Measurements from ENCODE around the gene POLR2E.

The POLR2E gene

DNA sequence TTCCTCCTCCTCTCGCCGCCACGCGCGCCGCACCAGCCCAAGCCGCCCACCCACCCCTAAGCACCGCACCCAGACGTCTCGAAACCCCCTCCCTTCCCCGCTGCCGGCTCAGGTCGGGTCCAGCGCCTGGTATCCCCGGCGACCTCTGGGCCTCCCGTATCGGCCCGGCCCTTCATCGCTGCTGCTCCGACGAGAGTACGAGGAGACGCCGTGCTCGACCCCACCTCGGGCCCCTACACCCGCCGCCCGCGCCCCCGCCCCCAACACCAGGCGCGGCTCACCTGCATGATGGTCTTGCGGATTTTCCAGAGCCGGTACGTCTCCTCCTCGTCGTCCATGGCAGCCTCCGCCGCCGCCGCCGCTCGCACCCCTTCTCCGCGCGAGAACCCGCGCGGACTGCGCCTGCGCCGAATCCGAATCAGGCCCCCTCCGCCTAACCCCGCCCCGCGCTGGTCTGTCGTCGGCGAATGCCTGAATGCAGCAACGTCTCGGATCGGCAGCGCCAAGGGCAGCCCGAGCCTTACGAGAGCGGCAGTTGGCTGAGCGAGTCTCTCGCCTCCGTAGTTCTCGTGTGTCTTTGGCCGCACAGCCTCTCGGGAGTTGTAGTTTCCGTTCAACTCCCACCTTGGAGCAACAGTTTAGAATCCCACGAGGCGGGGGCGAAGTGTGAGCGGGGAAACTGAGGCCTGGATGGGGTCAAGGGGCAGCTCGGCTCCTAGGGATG is at the start of gene POLR2E:
Gene POLR2E, minus strand, starts transcription at position 398 of the 724 bp plus-strand sequence. Its CDS starts 60 bp downstream, at position 338.
- no peaks in the 10 kb centered on the region for H3K9me3 Mint-ChIP-seq
- peaks cover 9% of the 10 kb centered on the region for H3K27me3 Mint-ChIP-seq (ENCODE audit: low read depth)
- TF ChIP-seq, protein P1, sequence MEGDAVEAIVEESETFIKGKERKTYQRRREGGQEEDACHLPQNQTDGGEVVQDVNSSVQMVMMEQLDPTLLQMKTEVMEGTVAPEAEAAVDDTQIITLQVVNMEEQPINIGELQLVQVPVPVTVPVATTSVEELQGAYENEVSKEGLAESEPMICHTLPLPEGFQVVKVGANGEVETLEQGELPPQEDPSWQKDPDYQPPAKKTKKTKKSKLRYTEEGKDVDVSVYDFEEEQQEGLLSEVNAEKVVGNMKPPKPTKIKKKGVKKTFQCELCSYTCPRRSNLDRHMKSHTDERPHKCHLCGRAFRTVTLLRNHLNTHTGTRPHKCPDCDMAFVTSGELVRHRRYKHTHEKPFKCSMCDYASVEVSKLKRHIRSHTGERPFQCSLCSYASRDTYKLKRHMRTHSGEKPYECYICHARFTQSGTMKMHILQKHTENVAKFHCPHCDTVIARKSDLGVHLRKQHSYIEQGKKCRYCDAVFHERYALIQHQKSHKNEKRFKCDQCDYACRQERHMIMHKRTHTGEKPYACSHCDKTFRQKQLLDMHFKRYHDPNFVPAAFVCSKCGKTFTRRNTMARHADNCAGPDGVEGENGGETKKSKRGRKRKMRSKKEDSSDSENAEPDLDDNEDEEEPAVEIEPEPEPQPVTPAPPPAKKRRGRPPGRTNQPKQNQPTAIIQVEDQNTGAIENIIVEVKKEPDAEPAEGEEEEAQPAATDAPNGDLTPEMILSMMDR (IDR thresholded peaks at IDR 0.05; ENCODE audit: unreplicated experiment in 3 of 3): no peak
- peaks cover 22% of the 10 kb centered on the region for H3K4me1 Mint-ChIP-seq
- no peaks in the 10 kb centered on the region for H3K36me3 Mint-ChIP-seq (ENCODE audit: low read depth)
- H3K27ac Mint-ChIP-seq: peak within 1 kb of the TSS; percentile 80 to 98 (median 83)
- peak within 1 kb of the TSS; percentile 90 to 97 (median 92) for H3K4me3 Mint-ChIP-seq

DNA sequence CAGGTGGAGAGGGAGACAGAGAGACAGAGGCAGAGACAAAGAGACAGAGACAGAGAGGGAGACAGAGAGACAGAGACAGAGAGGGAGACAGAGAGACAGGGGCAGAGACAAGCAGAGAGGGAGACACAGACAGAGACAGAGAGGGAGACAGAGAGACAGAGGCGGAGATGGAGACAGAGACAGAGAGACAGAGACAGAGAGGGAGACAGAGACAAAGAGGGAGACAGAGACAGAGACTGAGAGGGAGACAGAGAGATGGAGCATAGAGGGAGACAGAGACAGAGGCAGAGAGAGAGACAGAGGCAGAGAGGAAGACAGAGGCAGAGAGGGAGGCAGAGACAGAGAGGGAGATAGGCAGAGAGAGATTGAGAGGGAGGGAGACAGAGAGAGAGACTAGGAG is 49.6 kb upstream of the POLR2E start:
- no peaks in the 10 kb centered on the region for H3K4me1 Mint-ChIP-seq

DNA sequence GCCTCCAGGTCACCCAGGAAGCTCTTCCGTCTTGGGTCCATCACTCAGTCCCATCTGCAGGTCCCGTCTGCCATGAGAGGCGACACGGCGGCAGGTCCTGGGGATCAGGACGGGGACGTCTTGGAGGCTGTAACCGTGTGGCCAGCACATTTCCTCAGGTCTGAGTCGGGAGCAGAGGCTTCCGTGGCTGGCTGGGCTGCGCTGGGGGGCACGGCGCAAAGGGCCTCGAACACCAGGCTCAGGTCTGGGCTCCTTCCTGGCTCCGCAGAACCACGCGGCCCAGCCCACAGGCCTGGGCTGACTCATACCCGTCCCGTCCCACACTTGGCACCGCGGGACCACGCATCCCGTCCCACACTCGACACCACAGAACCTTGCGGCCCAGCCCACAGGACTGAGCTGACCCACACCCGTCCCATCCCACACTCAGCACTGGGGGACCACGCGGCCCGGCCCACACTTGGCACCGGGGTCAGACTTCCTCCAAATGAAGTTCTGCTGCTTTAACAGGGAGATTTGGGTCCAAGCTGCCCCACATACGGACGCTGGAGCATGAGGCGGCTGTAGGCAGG is 48.7 kb upstream of the POLR2E start:
- Mint-ChIP-seq H3K36me3 (ENCODE audit: low read depth) (peaks cover 45% of the 10 kb centered on the region), H3K27me3 (ENCODE audit: low read depth) (no peaks in the 10 kb centered on the region), H3K4me1 (no peaks in the 10 kb centered on the region), H3K9me3 (peaks cover 3% of the 10 kb centered on the region), H3K4me3 (no peak overlapping the region), H3K27ac (no peak overlapping the region)
- TF ChIP-seq, protein P1 (IDR thresholded peaks at IDR 0.05; ENCODE audit: unreplicated experiment in 3 of 3): no peak

More for the DNA sequence above, 49.6 kb upstream of the POLR2E start:
- Mint-ChIP-seq H3K27me3 (ENCODE audit: low read depth) (no peaks in the 10 kb centered on the region), H3K4me3 (no peak overlapping the region), H3K27ac (peak overlapping the region in 2 of 3 experiments; percentile 7 to 70), H3K36me3 (ENCODE audit: low read depth) (peaks cover 38% of the 10 kb centered on the region), H3K9me3 (peaks cover 3% of the 10 kb centered on the region)
- TF ChIP-seq, protein P1 (IDR thresholded peaks at IDR 0.05; ENCODE audit: unreplicated experiment in 3 of 3): no peak

DNA sequence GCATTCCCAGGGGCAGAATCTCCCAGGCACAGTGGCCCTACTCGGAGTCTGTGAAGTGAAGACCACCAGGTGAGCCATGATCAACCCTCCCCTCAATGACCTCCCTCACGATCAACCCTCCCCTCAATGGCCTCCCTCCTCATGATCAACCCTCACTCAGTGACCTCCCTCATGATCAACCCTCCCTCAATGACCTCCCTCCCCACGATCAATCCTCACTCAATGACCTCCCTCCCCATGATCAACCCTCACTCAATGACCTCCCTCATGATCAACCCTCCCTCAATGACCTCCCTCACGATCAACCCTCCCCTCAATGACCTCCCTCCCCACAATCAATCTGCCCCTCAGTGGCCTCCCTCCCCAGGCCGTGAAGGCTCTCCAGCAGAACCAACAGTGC is 46.8 kb upstream of the POLR2E start:
- Mint-ChIP-seq H3K36me3 (ENCODE audit: low read depth) (peaks cover 47% of the 10 kb centered on the region), H3K4me1 (no peaks in the 10 kb centered on the region), H3K27ac (no peak overlapping the region), H3K4me3 (no peak overlapping the region), H3K9me3 (peaks cover 3% of the 10 kb centered on the region), H3K27me3 (ENCODE audit: low read depth) (no peaks in the 10 kb centered on the region)
- TF ChIP-seq, protein P1 (IDR thresholded peaks at IDR 0.05; ENCODE audit: unreplicated experiment in 3 of 3): no peak

DNA sequence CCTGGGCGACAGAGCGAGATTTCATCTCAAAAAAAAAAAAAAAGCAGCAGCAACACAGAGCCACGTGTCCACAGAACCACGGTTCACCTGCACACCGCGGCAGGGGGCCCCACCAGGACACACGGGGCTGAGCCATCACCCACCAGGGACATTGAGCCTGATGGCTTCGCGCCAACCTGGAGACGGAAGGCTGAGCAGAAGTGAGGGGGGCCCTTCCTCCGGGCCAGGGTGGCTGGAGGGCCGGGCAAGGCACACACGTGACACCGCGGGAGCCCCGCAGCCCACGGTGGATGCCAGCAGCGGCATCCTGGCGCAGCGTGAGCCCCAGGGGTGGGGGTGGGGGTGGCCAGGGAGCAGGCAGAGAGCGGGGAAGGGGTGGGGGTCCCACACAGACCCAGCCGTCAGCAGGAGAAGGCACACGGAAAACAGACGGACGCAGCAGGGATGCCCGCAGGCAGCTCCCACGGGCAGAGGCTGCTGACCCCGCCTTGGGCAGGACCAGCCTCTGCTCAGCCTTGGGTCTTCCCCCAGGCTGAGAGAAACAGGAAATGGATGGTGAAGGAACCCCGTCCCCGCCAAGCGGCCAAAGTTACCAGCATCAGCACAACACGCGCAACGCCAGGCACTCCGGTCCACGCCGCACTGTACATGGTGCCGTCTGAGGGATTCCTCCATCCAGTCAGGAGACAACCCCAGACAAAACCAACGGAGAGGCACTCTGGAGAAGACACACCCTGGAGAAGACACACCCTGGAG is 45.3 kb upstream of the POLR2E start:
- Mint-ChIP-seq H3K9me3 (peaks cover 3% of the 10 kb centered on the region), H3K4me3 (no peak overlapping the region), H3K27ac (no peak overlapping the region), H3K27me3 (ENCODE audit: low read depth) (no peaks in the 10 kb centered on the region), H3K36me3 (ENCODE audit: low read depth) (peaks cover 43% of the 10 kb centered on the region), H3K4me1 (peaks cover 4% of the 10 kb centered on the region)
- TF ChIP-seq, protein P1 (IDR thresholded peaks at IDR 0.05; ENCODE audit: unreplicated experiment in 3 of 3): no peak
